ENCODE measurements around the gene TAOK1.

Gene TAOK1

GRCh38 chr17:29379084-29379991 lies 10.8 kb upstream of the TAOK1 start:
- DNase-seq (ENCODE audit: low read depth in 2 of 2): no peak

DNA sequence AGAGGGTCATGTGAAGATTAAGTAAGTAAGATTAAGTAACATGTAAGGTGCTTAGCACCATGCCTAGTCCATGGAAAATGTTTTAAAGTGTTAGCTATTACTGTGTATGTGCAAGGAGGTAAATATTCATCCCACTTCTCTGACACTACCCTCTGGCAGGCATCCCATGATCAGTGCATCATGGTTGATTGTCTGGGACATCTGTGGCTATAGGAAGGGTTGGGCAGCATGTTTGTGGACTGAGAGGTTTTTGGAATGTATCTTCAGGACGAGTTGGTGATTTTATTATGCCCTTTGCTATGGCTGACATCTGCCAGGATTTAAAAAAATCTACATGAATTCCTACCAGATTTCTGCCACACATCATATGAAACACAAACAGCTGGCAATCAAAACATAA lies 6.5 kb upstream of the TAOK1 start:
- no peak for DNase-seq (ENCODE audit: low read depth in 2 of 2)

DNA sequence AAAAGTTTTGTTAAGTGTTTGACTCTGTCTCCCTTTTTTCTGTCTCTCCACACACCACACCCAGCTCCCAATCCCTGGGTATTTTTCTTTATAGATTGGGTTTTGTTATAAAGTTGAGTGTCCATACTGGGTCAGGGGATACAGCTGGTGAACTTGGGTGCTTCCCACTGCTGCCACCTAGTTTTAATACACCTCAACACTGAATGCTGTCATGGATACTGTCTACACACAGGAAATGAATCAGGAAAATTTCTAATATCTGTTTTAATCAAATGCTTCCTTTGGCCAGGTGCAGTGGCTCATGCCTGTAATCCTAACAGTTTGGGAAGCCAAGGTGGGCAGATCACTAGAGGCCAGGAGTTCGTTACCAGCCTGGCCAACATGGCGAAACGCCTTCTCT lies 5.3 kb upstream of the TAOK1 start:
- no peak for DNase-seq (ENCODE audit: low read depth in 2 of 2)

DNA sequence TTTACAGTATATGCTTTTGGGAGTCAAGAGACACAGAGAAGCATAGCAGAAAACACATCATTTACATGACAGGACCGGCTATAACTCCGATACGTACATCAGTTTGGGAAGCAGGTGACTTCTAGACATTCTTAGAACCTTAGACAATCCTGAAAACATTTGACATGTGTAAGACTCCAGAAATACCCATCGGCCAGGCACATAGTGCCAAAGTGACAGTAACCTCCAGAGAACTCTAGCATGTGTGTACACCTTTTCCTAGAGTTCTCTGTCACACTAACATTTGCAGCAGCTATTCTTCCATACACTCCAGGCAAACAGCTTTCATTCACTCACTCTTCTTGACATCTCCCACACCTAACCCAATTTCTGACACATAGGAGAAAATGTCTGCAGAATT lies 3.4 kb upstream of the TAOK1 start:
- no peak for DNase-seq (ENCODE audit: low read depth in 2 of 2)

- no peak for DNase-seq (ENCODE audit: low read depth in 2 of 2)
Measured at GRCh38 chr17:29388937-29389336, 1.2 kb upstream of the TAOK1 start.

GRCh38 chr17:29390851-29391631 lies 878 bp downstream of the TAOK1 start:
- DNase-seq (ENCODE audit: low read depth in 2 of 2): no peak

- DNase-seq (ENCODE audit: low read depth in 2 of 2): no peak
Measured at GRCh38 chr17:29393436-29393835, 3.3 kb downstream of the TAOK1 start.

DNA sequence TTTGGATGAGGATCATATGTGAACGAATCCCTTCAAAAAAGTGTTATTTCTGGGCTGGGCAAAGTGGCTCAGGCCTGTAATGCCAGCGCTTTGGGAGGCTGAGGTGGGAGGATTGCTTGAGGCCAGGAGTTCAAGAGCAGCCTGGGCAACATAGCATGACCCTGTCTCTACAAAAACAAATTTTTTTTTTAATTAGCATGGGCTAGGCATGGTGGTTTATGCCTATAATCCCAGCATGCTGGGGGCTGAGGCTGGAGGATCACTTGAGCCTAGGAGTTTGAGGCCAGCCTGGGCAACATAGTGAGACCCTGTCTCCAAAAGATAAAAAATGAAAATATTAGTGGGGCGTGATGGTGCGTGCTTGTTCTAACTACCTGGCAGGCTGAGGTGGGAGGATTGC lies 4.6 kb downstream of the TAOK1 start:
- no peak for DNase-seq (ENCODE audit: low read depth in 2 of 2)

- DNase-seq (ENCODE audit: low read depth in 2 of 2): no peak
Measured at GRCh38 chr17:29396066-29396465, 5.9 kb downstream of the TAOK1 start.

DNA sequence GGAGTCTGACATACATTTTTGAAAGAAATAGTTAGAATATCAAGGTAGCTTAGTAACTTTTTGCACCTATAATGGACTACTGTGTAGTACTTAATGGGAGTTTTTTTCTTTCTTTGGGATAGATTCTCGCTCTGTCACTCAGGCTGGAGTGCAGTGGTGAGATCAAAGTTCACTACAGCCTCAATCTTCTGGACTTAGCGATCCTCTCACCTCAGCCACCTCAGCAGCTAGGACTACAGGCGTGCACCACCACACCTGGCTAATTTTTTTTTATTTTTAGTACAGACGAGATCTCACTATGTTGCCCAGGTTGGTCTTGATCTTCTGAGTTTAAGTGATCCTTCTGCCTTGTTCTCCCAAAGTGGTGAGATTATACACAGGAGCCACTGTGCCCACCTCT lies 9.5 kb downstream of the TAOK1 start:
- no peak for DNase-seq (ENCODE audit: low read depth in 2 of 2)

- no peak for DNase-seq (ENCODE audit: low read depth in 2 of 2)
Measured at GRCh38 chr17:29400818-29401217, 10.7 kb downstream of the TAOK1 start.

- DNase-seq (ENCODE audit: low read depth in 2 of 2): no peak
Measured at GRCh38 chr17:29401258-29401657, 11.1 kb downstream of the TAOK1 start.

- DNase-seq (ENCODE audit: low read depth in 2 of 2): no peak
Measured at GRCh38 chr17:29407856-29408255, 17.7 kb downstream of the TAOK1 start.

DNA sequence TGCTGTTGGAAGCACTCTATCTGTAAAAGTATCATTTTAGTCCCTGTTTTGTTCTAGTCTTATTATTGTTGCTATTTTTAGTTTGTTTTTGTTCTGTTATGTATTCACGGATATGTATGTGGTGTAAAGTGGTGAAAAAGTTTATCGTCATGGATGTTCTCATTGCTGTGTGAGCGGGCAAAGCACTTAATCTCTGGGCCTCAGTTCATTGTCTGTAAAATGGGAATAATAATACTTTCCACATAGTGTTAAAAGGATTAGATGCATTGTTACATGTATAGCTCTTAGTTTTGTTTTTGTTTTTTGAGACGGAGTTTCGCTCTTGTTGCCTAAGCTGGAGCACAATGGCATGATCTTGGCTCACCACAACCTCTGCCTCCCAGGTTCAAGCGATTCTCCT lies 19.8 kb downstream of the TAOK1 start:
- no peak for DNase-seq (ENCODE audit: low read depth in 2 of 2)

- DNase-seq (ENCODE audit: low read depth in 2 of 2): no peak
Measured at GRCh38 chr17:29412780-29413565, 22.8 kb downstream of the TAOK1 start.

- DNase-seq (ENCODE audit: low read depth in 2 of 2): no peak
Measured at GRCh38 chr17:29420128-29420527, 30.0 kb downstream of the TAOK1 start.

DNA sequence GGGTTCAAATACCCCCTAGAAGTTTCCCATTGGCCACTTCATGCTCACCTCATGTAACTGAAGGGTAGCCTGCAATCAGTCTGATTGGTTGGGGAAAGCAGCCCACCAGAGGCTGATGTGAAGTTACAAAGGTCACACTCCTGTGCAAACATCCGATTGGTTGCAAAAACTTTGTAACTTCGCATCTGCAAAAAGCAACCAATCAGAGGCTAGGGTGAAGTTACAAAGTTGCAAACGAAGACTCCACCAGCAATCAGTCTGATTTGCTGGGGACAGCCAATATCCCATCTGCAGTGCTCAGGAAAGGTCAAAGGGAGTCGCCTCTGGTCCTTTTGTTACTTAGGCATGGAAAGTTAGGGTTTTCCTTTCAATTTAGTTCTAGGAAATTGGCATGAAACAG lies 40.1 kb downstream of the TAOK1 start:
- no peak for DNase-seq (ENCODE audit: low read depth in 2 of 2)

GRCh38 chr17:29433541-29433940 lies 43.4 kb downstream of the TAOK1 start:
- DNase-seq (ENCODE audit: low read depth in 2 of 2): no peak

DNA sequence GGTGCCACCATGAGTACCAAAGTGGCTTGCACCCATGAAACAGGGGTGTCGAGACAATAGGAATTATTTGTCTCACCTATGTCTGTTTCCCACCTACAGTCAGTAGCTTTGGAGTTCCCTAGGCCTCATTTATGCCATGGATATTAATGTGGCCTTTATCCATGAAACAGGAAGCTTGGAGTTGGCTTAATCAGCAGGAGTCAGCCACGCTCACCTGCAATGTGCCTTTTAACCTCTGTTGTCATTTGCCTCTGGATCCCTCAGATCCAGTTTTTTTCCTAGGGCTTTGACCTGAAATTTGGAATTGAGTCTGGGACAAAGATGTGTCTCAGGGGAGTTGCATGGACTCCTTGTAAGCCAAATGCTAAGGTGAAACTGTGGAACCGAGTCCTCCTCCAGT lies 44.4 kb downstream of the TAOK1 start:
- DNase-seq (ENCODE audit: low read depth in 2 of 2): no peak

DNA sequence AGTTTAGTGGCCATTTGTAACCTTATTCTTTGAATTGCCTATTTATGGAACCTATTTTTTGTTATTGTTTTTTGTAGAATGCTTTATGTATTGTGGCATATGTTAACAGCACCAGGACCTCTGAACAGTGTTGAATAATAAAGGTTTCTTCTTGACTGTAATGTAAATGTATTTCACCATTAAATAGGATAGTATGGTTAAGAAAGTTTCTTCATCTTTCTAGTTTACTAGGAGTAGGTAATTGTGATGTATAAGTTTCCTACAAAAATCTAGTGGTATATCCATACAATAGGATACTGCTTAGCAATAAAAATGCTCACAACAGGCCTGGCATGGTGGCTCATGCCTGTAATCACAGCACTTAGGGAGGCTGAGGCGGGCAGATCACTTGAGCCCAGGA lies 52.3 kb downstream of the TAOK1 start:
- no peak for DNase-seq (ENCODE audit: low read depth in 2 of 2)

DNA sequence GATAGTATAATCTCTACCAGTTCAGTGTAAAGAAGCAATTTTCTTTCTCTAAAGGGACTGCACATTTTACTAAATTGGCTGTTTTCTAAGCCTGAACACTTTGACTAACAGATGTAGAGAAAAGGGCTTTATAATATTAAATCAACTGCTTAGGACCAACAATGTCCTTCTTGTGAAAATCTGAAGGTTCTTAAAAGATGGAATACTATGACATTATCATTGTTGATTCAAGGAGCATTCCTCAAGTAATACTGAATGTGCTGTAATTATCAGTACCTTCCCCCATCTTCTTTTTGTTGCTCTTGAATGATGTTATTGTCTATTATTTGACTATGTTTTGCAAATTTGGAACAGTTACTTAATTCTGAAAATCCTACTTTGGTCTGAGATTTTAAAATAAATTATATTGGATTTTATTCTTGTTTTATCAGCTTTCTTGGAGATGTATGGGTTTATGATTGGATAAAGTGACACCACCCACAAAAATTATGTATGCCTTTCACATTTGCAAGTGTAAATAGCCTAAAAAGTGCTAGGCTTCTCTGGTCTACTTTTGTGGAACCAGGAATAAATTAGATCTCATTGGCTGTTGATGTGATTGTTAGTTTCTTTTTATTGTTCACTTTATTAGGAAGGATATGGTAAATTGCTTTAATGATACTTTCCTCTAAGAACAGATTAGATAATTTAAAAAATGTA lies 53.0 kb downstream of the TAOK1 start:
- no peak for DNase-seq (ENCODE audit: low read depth in 2 of 2)

DNA sequence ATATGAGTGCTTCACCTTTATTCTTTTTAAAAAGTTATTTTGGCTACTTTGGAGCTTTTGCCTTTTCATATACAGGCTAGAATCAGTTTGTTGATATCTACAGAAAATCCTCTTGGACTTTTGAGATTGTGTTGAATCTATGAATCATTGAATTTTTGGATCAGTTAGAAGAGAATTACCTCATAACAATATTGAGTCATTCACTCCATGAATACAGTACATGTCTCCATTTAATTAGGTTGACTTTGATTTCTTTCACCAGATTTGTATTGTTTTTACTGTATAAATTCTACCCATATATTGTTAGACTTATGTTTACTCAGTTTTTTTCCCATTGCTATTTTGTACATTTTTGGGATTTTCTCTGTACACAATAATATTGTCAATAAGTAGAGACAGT lies 54.4 kb downstream of the TAOK1 start:
- no peak for DNase-seq (ENCODE audit: low read depth in 2 of 2)
